WI38 (cell line): ENCODE data around the gene LCN15.

ENCODE experiments used
- H3K4me3 ChIP-seq: 2 replicates; pipeline ENCODE4 v1.5.1; 2011; ENCODE audit warnings: low read depth, mild to moderate bottlenecking, control low read depth, low read length
- TF ChIP-seq, protein P1 (sequence below): IDR thresholded peaks from 2 replicates; pipeline ENCODE4 v1.5.1; 2012; ENCODE audit warnings: low read depth, mild to moderate bottlenecking, control low read depth, low read length

The LCN15 gene

DNA sequence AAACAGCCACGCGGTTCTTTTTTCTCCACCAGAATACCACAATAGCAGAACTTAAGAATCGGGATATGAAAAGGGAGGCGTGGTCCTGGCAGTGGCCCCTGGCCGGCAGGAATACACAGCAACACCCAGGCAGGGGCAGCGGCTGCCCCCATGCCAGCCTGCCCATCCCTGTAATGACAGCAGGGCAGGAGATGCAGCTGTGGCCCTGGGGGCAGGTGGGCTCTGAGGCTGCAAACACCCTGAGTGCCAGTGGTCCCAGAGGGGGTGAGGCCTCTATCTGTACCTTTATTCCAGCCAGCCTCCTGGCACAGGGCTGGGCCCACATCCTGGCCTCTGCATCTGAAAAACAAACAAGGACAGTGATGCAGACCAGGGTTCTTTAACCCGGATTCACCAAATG, 39.5 kb downstream of the LCN15 start:
- no peak overlapping the region for H3K4me3 ChIP-seq

GRCh38 chr9:136723989-136724388, 40.3 kb downstream of the LCN15 start:
- no peak overlapping the region for H3K4me3 ChIP-seq
- TF ChIP-seq, protein P1, sequence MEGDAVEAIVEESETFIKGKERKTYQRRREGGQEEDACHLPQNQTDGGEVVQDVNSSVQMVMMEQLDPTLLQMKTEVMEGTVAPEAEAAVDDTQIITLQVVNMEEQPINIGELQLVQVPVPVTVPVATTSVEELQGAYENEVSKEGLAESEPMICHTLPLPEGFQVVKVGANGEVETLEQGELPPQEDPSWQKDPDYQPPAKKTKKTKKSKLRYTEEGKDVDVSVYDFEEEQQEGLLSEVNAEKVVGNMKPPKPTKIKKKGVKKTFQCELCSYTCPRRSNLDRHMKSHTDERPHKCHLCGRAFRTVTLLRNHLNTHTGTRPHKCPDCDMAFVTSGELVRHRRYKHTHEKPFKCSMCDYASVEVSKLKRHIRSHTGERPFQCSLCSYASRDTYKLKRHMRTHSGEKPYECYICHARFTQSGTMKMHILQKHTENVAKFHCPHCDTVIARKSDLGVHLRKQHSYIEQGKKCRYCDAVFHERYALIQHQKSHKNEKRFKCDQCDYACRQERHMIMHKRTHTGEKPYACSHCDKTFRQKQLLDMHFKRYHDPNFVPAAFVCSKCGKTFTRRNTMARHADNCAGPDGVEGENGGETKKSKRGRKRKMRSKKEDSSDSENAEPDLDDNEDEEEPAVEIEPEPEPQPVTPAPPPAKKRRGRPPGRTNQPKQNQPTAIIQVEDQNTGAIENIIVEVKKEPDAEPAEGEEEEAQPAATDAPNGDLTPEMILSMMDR, result no peak

More for the DNA sequence above, 39.5 kb downstream of the LCN15 start:
- TF ChIP-seq, protein P1, result no peak

GRCh38 chr9:136723362-136723976, 40.8 kb downstream of the LCN15 start:
- TF ChIP-seq, protein P1, result no peak
- no peak overlapping the region for H3K4me3 ChIP-seq

- TF ChIP-seq, protein P1, result no peak
- H3K4me3 ChIP-seq, result no peak overlapping the region
Measured at GRCh38 chr9:136722969-136723356, 41.4 kb downstream of the LCN15 start.

DNA sequence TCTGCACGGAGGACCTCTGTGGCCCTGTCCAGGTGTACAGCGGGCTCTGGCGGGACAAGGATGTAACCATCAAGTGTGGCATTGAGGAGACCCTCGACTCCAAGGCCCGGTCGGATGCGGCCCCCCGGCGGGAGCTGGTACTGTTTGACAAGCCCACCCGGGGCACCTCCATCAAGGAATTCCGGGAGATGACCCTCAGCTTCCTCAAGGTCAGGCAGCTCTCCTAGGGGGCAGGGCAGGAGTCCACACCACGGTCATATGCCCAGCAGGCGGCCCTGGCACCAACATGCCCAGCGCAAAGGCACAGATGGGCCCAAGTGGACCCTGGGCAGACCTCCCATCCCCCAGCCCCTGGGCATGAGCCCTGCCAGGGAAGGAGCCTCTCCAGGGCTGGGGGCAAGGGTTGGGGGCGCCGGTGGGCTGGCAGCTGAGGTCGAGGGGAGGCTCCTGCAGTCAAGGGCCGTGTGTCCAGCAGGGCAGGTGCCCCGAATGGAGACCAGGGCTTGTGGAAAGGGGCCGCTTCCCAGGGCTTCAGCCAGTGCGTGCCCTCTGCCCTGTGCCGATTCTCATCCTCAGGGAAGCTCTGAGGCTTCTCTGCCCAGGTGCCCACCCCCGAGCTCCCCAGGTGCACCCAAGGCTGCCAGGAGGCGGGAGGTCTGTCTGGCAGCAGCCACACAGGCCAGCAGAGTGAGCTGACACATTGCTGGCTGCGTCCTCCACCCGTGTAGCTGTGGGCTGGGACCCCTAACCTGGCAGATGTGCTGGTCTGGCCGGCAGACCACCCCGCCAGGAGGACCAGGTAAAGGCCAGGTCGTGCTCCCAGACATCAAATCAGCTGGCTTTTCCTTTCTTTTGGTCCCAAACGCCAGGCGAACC, 42.0 kb downstream of the LCN15 start:
- TF ChIP-seq, protein P1, result no peak
- H3K4me3 ChIP-seq, result no peak overlapping the region

- no peak overlapping the region for H3K4me3 ChIP-seq
- TF ChIP-seq, protein P1, result no peak
Measured at GRCh38 chr9:136721339-136722092, 42.8 kb downstream of the LCN15 start.
